SKM-1 treated with dmso at 0.1 percent for 144 hours (cell line): ENCODE results near the gene SLC19A1.

Source experiments
- DNase-seq: peaks from one replicate; lab custom pipeline; 2025; ENCODE audit not compliant: unreplicated experiment; lab: John Stamatoyannopoulos, UW

Gene SLC19A1

GRCh38 chr21:45542242-45542666, at the start of gene SLC19A1:
SLC19A1 (minus strand) TSS chr21:45542440; CDS start chr21:45537959, 4,481 bp downstream.
- DNase-seq = peak; percentile 54

- DNase-seq = no peak
These were observed 49.5 kb upstream of the SLC19A1 start for GRCh38 chr21:45591619-45592207.

- DNase-seq = peak; percentile 8
These were observed 48.7 kb upstream of the SLC19A1 start for GRCh38 chr21:45590726-45591618.

GRCh38 chr21:45590246-45590725, 48.0 kb upstream of the SLC19A1 start:
- peak; percentile 8 for DNase-seq

GRCh38 chr21:45589686-45590245, 47.5 kb upstream of the SLC19A1 start:
- no peak for DNase-seq

GRCh38 chr21:45588871-45589491, 46.7 kb upstream of the SLC19A1 start:
- DNase-seq = no peak

- no peak for DNase-seq
These were observed 46.0 kb upstream of the SLC19A1 start for GRCh38 chr21:45588086-45588825.

GRCh38 chr21:45586289-45586858, 44.1 kb upstream of the SLC19A1 start:
- no peak for DNase-seq

- DNase-seq = no peak
These were observed 42.5 kb upstream of the SLC19A1 start for GRCh38 chr21:45584786-45585185.

- no peak for DNase-seq
These were observed 41.7 kb upstream of the SLC19A1 start for GRCh38 chr21:45583831-45584509.

GRCh38 chr21:45582128-45582527, 39.9 kb upstream of the SLC19A1 start:
- no peak for DNase-seq

GRCh38 chr21:45581322-45581712, 39.1 kb upstream of the SLC19A1 start:
- DNase-seq = no peak

GRCh38 chr21:45580576-45581321, 38.5 kb upstream of the SLC19A1 start:
- DNase-seq = no peak

- no peak for DNase-seq
These were observed 37.9 kb upstream of the SLC19A1 start for GRCh38 chr21:45580181-45580575.

- DNase-seq = no peak
These were observed 37.3 kb upstream of the SLC19A1 start for GRCh38 chr21:45579383-45580180.

- DNase-seq = no peak
These were observed 36.7 kb upstream of the SLC19A1 start for GRCh38 chr21:45578811-45579381.

- DNase-seq = no peak
These were observed 36.0 kb upstream of the SLC19A1 start for GRCh38 chr21:45578176-45578801.

GRCh38 chr21:45577801-45578175, 35.5 kb upstream of the SLC19A1 start:
- no peak for DNase-seq
